OCI-LY7 (cell line): Measurements from ENCODE around the gene PLA2G2E. TPM values are rescaled to one million over a fixed set of nuclear protein-coding genes. Genes with fewer than 3 reads are reported as not detected.

Source experiments
- BruUV-seq: library from RNA; stranded (reverse); fragments of 400-500 nt; replicated peaks from 2 replicates; lab custom pipeline; 2021; lab: Mats Ljungman, UMichigan
- CTCF ChIA-PET: fragments of 300-600 bp; sonication (Branson Sonifier 250); formaldehyde crosslinking; loops from one replicate; lab custom pipeline; 2022; ENCODE audit warnings: antibody characterized with exemption; ENCODE audit not compliant: unreplicated experiment; lab: Charles Lee
- POLR2A ChIA-PET: fragments of 300-600 bp; sonication (Branson Sonifier 250); formaldehyde crosslinking; loops from one replicate; lab custom pipeline; 2022; ENCODE audit warnings: antibody characterized with exemption; lab: Charles Lee
- DNase-seq: peaks from one replicate; pipeline ENCODE4 v3.0.0-alpha.2; 2015; ENCODE audit warnings: low spot score
- H2AFZ ChIP-seq: fragments of 200-600 bp; sonication (generic), shearing (Covaris generic); 2 replicates; pipeline ENCODE4 v1.6.1; 2014; ENCODE audit warnings: mild to moderate bottlenecking, antibody characterized with exemption, low read length, moderate library complexity
- H3K27ac ChIP-seq: fragments of 200-600 bp; sonication (generic); 2 replicates; pipeline ENCODE4 v1.5.1; 2014; ENCODE audit warnings: mixed run types, low read depth, mild to moderate bottlenecking, moderate library complexity, low read length, inconsistent platforms; ENCODE audit not compliant: poor library complexity, severe bottlenecking
- H3K36me3 ChIP-seq: fragments of 200-600 bp; sonication (generic); 2 replicates; pipeline ENCODE4 v1.6.1; 2014; ENCODE audit warnings: mild to moderate bottlenecking, antibody characterized with exemption, low read length, moderate library complexity, mixed read lengths; ENCODE audit not compliant: insufficient read depth
- H3K4me1 ChIP-seq: fragments of 200-600 bp; sonication (generic); 2 replicates; pipeline ENCODE4 v1.5.1; 2014; ENCODE audit warnings: mild to moderate bottlenecking, low read length; ENCODE audit not compliant: insufficient read depth, poor library complexity, severe bottlenecking
- H3K4me2 ChIP-seq: fragments of 200-600 bp; sonication (generic); 2 replicates; pipeline ENCODE4 v1.6.1; 2014; ENCODE audit warnings: mild to moderate bottlenecking, low read length
- H3K4me3 ChIP-seq: fragments of 200-600 bp; sonication (generic); 2 replicates; pipeline ENCODE4 v1.5.1; 2014; ENCODE audit warnings: mild to moderate bottlenecking, low read depth, low read length; ENCODE audit not compliant: poor library complexity, severe bottlenecking
- H3K79me2 ChIP-seq: fragments of 200-600 bp; sonication (generic); 2 replicates; pipeline ENCODE4 v1.6.1; 2016; ENCODE audit warnings: low read depth, mild to moderate bottlenecking, low read length, moderate library complexity, mixed read lengths; ENCODE audit not compliant: insufficient read depth
- H3K9me2 ChIP-seq: fragments of 200-600 bp; sonication (generic); 2 replicates; pipeline ENCODE4 v1.6.1; 2016; ENCODE audit warnings: mild to moderate bottlenecking, low read length, mixed read lengths; ENCODE audit not compliant: insufficient read depth
- H3K9me3 ChIP-seq: fragments of 200-600 bp; sonication (generic); 2 replicates; pipeline ENCODE4 v1.6.1; 2014; ENCODE audit warnings: mild to moderate bottlenecking, mixed run types, low read length, mixed read lengths
- H4K20me1 ChIP-seq: fragments of 200-600 bp; sonication (generic); 2 replicates; pipeline ENCODE4 v1.6.1; 2014; ENCODE audit warnings: mild to moderate bottlenecking, antibody characterized with exemption, low read length, moderate library complexity, mixed read lengths; ENCODE audit not compliant: insufficient read depth
- EZH2phosphoT487 ChIP-seq: fragments of 200-600 bp; sonication (generic); IDR thresholded peaks from 2 replicates; pipeline ENCODE4 v1.6.1; 2018; ENCODE audit warnings: low read depth, borderline replicate concordance, mild to moderate bottlenecking, mixed run types, antibody characterized with exemption, low read length, moderate library complexity, mixed read lengths
- intact Hi-C: fragments of 100-400 bp; cut with micrococcal nuclease; formaldehyde crosslinking; loops from one replicate; pipeline ENCODE4 v1.10.0; 2022; ENCODE audit not compliant: unreplicated experiment
- total RNA-seq, 2 experiments: library from RNA; depleted of rRNA in 1 of 2; stranded (reverse); fragments of >200 nt in 1 of 2; shearing (Covaris generic) in 1 of 2; gene quantifications; 2 replicates each; pipeline ENCODE4 v1.2.3, GENCODE V29; 2014 to 2022
- TF ChIP-seq, protein P1 (sequence below): fragments of 200-600 bp; sonication (generic); conservative IDR thresholded peaks from 2 replicates; pipeline ENCODE4 v1.5.1; 2014; ENCODE audit warnings: mild to moderate bottlenecking, antibody characterized with exemption, low read length, moderate library complexity, mixed read lengths

Gene PLA2G2E
- total RNA-seq, 2 experiments from 2014 or later = not detected

DNA sequence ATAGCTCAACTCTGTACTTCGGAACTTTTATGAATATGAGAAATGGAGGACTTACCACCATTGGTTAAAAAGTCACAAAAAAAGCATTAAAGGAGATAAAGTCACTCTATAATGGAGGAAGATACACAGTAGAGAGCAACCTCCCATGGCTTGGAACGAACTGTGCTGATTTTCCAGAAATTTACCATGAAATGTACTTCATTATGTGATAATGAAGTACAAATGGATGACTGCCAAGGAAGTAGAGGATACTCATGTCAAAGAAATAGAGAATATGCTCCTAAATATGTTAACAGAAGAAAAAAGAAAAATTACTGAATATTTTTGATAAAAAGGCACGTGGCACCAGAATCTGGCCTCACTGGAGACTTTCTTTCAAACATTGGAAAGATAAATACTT, 23.6 kb upstream of the PLA2G2E start:
- H2AFZ ChIP-seq = no peak overlapping the region
- POLR2A ChIA-PET = interaction anchor here (0.6 kb wide), 1 partner anchor 875 kb away, joined by 3 read pairs; no protein-coding TSS in a partner anchor
- no peak for DNase-seq
- CTCF ChIA-PET = no interaction called here
- no peak for TF ChIP-seq EZH2phosphoT487
- TF ChIP-seq, protein P1, sequence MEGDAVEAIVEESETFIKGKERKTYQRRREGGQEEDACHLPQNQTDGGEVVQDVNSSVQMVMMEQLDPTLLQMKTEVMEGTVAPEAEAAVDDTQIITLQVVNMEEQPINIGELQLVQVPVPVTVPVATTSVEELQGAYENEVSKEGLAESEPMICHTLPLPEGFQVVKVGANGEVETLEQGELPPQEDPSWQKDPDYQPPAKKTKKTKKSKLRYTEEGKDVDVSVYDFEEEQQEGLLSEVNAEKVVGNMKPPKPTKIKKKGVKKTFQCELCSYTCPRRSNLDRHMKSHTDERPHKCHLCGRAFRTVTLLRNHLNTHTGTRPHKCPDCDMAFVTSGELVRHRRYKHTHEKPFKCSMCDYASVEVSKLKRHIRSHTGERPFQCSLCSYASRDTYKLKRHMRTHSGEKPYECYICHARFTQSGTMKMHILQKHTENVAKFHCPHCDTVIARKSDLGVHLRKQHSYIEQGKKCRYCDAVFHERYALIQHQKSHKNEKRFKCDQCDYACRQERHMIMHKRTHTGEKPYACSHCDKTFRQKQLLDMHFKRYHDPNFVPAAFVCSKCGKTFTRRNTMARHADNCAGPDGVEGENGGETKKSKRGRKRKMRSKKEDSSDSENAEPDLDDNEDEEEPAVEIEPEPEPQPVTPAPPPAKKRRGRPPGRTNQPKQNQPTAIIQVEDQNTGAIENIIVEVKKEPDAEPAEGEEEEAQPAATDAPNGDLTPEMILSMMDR = no peak
- H4K20me1 ChIP-seq = no peaks in the 10 kb centered on the region
- H3K4me3 ChIP-seq = no peak overlapping the region
- no TSS peak for BruUV-seq
- no peaks in the 10 kb centered on the region for H3K36me3 ChIP-seq
- H3K79me2 ChIP-seq = no peaks in the 10 kb centered on the region
- no peak overlapping the region for H3K27ac ChIP-seq
- H3K9me2 ChIP-seq = no peaks in the 10 kb centered on the region
- no peaks in the 10 kb centered on the region for H3K4me1 ChIP-seq
- H3K4me2 ChIP-seq = no peak overlapping the region
- H3K9me3 ChIP-seq = no peaks in the 10 kb centered on the region
- intact Hi-C loops = no loop called here

GRCh38 chr1:19946331-19946751, 22.9 kb upstream of the PLA2G2E start:
- intact Hi-C loops = no loop called here
- DNase-seq = no peak
- TF ChIP-seq EZH2phosphoT487 = no peak
- TF ChIP-seq, protein P1 = no peak
- H3K4me2 ChIP-seq = no peak overlapping the region
- no peak overlapping the region for H3K27ac ChIP-seq
- CTCF ChIA-PET = no interaction called here
- no peaks in the 10 kb centered on the region for H4K20me1 ChIP-seq
- no peak overlapping the region for H3K4me3 ChIP-seq
- H3K36me3 ChIP-seq = no peaks in the 10 kb centered on the region
- H3K79me2 ChIP-seq = no peaks in the 10 kb centered on the region
- H3K9me2 ChIP-seq = no peaks in the 10 kb centered on the region
- no peaks in the 10 kb centered on the region for H3K9me3 ChIP-seq
- H2AFZ ChIP-seq = no peak overlapping the region
- BruUV-seq = no TSS peak
- no peaks in the 10 kb centered on the region for H3K4me1 ChIP-seq
- POLR2A ChIA-PET = interaction anchor here (0.6 kb wide), 1 partner anchor 876 kb away, joined by 3 read pairs; no protein-coding TSS in a partner anchor

DNA sequence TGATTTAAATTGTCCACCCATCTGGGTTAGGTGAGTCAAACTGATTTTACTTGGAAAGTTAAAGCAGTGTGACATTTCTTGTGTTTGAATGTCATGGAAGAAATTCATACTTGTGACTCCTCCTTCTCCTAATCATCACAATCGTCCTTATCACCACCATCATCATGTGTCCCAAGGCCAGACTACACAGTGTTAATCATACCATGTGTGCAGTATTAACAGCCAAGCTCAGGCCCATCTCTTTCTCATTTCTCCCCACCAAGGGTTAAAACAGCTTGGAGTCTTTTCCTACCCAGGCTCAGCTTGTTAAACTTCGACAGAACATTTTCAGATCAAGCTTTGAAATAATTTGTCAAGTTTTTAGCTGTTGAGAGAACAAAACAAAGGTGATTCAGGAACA, 22.5 kb upstream of the PLA2G2E start:
- ChIA-PET CTCF (no interaction called here), POLR2A (no interaction called here)
- Histone ChIP-seq H3K4me3 (no peak overlapping the region), H3K27ac (no peak overlapping the region), H3K9me2 (no peaks in the 10 kb centered on the region), H3K79me2 (no peaks in the 10 kb centered on the region), H2AFZ (no peak overlapping the region), H4K20me1 (no peaks in the 10 kb centered on the region), H3K36me3 (no peaks in the 10 kb centered on the region), H3K4me1 (no peaks in the 10 kb centered on the region), H3K4me2 (no peak overlapping the region), H3K9me3 (no peaks in the 10 kb centered on the region)
- intact Hi-C loops = no loop called here
- no TSS peak for BruUV-seq
- no peak for DNase-seq
- TF ChIP-seq, protein P1 = no peak
- no peak for TF ChIP-seq EZH2phosphoT487
